HG03439 (cell line): ENCODE results near the gene BAG3.
"Not testable (repeated sequence)": the region's sequence is repeated elsewhere in the genome, so short reads cannot be mapped to it uniquely, and the experiment has no call there.

Source experiments
- ATAC-seq: cut with Tn5 transposase; IDR thresholded peaks from one replicate; pipeline ENCODE4 v1.9.1; 2021; ENCODE audit warnings: mild to moderate bottlenecking, moderate library complexity; ENCODE audit not compliant: unreplicated experiment

Gene BAG3

DNA sequence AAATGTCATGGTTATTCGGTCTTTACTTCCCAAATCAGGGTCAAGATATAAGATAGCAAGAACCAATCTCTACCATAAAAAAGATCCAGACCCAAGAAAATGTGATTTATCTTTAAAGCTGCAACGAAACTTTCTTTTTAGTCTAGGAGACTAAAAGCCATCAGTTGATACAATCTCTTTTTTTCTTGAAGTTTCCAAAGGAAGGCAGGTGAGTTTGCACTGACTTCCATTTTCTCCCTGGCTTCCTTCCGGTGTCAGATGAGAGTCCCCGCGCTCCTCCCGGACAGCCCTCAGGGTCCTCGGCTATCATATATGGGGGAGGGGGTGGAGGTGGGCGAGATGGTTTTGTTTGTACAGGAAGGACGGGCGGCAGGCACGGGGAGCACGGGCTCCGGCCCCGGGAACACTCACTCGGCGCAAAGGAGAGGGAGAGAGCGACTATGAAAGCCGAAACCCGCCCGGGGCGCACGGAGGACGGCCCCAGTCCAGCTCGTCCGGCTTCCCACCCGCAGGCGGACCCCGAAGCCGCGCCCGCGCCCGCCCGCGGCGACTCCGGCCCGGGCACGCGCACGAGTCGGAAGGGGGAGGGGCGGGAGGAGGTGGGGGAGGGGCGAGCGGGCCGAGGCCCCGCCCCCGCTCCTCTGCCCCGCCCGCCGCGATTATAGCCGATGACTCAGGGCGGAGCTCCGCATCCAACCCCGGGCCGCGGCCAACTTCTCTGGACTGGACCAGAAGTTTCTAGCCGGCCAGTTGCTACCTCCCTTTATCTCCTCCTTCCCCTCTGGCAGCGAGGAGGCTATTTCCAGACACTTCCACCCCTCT, at the start of gene BAG3:
Gene BAG3 (plus strand): TSS at position 689 of the 822 bp plus-strand sequence. CDS start 296 bp downstream, outside the sequence.
- ATAC-seq = peak; percentile 81

DNA sequence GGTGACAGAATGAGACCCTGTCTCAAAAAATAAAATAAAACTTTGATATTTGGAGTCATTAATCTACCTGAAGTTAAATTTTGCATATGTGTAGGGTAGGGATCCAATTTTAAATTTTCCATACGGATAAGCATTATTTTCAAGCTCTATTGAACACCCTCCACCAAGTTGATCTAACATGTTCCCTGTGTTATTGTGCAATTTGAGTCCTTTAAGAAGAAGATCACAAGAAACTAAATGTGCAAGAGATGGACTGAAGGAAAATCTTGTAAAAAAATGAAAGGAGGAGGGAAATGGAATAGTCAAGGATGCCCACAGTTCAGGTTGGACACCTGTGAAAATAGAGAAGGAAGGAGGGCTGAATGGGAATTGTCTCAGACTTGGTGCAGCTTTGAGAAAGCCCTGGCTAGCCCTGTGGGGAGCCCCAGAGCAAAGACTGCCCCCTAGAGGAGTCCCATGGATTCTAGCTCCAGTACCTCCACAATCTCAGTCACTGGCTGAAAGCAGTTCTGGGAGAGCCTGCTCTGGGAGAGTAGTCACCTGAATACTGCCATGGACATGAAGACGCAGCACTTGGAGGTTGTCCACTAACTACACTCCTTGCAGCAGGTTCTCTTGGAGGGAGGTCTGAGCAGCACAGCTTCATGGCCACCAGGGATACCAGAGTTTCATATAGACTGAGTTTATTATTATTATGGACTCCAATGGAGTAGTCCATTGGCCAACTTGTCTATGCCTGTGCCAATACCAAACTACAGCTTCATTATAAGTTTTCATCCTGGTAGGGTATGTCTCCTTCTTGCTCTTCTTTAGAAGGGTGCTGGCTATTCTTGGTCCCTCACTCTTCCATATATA, 48.7 kb upstream of the BAG3 start:
- ATAC-seq = no peak

DNA sequence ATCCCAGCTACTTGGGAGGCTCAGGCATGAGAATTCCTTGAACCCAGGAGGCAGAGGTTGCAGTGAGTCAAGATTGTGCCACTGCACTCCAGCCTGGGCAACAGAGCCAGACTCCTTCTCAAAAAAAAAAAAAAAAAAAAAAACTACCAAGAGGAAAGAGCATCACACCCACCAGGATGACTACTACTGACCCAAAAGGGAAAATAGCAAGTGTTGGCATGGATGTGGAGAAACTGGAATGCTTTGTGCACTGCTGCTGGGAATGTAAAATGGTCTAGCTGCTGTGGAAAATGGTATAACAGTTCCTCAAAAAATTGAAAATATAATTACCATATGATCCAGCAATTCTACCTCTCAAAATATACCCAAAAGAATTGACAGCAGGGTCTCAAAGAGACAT, 46.7 kb upstream of the BAG3 start:
- ATAC-seq = no peak

DNA sequence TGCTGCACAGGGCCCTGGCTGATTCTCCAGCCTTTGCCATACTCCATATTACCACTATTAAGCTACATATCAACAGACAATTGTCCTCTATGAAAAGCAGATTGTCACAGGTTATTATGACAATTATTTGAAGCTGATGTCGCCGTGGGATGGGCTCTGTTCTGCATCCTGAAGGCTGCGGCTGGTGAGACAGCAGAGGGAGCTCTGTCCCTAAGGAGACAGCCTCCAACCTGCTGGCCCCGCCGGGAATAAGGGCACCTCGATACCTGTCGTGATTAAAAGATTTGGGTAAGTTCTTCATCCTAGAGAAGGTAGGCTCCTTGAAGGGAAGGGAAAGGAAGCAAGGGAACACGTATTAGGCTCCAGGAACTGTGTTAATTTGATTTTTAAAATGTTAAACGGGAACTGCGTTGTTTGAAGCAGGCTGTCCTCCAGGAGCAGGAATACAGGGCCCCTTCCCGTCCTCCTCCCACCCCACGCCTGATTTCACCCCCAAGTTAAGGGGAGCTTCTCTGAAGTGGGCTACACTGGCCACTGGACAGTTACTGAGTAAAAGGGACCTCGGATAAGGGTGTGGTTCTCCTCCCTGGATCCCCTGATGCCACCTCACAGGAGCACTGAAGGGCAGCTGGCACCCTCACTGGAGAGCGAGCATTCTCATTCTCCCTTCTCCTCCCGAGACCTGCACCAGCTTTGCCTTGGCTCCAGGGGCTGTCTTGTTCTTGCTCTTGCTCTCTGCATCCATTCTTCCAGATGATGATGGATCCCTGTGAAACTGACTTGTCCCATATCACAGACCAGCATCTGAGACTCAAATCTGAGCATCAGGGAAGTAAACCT, 42.6 kb upstream of the BAG3 start:
- no peak for ATAC-seq

DNA sequence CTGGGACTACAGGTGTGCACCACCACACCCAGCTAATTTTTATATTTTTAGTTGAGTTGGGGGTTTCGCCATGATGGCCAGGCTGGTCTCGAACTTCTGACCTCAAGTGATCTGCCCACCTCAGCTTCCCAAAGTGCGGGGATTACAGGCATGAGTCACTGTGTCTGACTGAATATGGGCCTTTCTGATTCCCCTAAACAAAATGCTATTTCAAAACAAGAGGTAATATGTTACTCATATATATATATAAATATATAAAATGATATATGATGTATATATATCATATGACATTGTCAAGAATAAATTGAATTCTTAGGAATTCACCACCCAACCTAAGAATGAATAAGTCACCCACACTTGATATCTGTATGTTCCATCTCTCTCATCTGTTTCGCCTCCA, 41.7 kb upstream of the BAG3 start:
- ATAC-seq = no peak

DNA sequence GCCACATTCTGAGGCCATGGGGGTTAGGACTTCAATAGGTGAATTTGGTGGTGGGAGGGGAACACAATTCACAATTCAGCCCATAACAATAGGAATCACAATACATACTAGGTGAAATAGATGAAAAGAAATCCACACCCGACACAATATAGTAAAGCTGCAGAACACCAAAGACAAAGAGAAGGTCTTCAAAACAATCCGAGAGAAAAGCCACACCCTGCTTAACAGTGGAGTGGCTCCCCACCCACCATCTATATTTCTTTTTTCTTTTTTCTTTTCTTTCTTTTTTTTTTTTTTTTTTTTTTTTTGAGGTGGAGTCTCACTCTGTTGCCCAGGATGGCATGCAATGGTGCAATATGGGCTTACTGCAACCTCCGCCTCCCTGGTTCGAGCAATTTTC, 39.7 kb upstream of the BAG3 start:
- ATAC-seq = no peak

DNA sequence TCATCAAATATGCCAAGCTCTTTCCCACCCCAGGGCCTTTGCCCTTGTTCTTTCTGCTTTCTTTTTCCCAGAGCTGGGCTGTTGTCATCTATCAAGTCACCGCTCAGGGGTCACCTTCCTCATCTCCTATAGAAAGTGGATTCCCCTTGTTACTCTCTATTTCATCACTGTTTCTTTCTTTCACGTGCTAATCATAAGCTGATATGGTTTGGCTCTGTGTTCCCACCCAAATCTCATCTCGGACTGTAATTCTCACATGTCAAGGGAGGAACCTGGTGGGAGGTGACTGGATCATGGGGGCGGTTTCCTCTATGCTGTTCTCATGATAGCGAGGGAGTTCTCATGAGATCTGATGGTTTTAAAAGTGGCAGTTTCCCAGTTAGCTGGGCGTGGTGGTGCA, 37.4 kb upstream of the BAG3 start:
- ATAC-seq = no peak

DNA sequence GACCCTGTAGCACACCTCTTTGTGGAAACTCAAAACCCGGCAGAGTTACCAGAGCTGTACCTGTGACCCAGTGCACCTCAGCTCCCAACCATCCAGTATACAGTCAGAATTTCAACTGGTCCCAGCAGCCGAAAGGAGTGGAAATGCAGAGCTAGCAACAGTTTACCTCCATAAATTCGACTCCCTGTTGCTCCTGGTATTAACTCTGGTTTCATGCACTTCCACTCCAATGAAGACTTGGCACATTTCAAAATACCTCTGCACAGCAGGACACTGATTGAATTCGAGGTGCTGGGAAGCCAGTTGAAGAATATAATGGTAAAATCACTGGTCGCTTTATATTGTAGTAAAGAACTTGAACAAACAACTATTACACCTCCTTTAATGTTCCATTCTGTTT, 36.5 kb upstream of the BAG3 start:
- ATAC-seq = no peak

DNA sequence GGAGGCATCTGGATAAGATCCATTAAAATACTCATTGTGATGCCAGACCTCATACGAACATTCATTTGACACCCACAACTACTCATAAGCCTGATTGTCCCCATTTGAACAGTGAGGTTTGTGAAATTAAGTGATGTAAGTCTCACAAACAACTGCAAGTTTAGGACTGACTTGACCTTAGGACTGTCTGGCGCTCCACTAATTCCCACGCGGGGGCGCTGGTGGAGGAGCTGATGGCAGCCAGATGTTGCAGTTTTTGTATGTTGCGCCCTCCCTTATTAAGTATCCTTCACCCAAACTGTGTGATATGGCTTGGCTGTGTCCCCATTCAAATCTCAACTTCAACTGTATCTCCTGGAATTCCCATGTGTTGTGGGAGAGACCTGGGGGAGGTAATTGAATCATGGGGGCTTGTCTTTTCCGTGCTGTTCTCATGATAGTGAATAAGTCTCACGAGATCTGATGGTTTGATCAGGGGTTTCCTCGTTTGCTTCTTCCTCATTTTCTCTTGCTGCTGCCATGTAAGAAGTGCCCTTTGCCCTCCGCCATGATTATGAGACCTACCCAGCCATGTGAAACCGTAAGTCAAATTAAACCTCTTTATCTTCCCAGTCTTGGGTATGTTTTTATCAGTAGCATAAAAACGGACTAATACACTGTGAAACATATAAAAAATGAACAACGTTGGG, 34.2 kb upstream of the BAG3 start:
- ATAC-seq = no peak

DNA sequence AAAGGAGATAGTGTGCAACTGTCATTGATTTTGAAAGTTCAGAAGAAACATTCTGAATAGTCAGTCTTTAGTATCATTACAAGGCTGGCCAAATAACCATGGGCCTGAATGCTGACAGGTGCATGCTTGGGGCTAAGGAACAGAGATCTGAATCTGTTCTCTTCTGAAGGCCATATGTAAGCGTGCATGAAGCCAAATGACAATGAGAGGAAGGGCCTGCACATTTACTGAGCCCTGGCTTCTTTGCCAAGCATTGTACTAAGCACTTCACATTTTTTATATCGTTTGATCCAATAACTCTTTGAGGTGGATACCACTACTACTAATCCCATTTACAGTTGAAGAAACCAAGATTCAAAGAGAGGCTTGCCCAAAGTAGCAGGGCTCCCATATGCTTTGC, 32.0 kb upstream of the BAG3 start:
- ATAC-seq = no peak

DNA sequence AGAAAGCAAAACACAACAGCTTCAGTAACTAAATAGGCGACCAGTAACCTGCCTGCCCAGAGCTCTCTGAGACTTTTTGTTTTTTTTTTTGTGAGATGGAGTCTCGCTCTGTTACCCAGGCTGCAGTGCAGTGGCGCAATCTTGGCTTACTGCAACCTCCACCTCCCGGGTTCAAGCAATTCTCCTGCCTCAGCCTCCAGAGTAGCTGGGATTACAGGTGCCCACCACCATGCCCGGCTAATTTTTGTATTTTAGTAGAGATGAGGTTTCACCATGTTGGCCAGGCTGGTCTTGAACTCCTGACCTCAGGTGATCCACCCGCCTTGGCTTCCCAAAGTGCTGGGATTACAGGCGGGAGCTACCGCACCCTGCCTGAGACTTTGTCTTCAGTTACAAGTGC, 31.4 kb upstream of the BAG3 start:
- not testable (repeated sequence) for ATAC-seq

DNA sequence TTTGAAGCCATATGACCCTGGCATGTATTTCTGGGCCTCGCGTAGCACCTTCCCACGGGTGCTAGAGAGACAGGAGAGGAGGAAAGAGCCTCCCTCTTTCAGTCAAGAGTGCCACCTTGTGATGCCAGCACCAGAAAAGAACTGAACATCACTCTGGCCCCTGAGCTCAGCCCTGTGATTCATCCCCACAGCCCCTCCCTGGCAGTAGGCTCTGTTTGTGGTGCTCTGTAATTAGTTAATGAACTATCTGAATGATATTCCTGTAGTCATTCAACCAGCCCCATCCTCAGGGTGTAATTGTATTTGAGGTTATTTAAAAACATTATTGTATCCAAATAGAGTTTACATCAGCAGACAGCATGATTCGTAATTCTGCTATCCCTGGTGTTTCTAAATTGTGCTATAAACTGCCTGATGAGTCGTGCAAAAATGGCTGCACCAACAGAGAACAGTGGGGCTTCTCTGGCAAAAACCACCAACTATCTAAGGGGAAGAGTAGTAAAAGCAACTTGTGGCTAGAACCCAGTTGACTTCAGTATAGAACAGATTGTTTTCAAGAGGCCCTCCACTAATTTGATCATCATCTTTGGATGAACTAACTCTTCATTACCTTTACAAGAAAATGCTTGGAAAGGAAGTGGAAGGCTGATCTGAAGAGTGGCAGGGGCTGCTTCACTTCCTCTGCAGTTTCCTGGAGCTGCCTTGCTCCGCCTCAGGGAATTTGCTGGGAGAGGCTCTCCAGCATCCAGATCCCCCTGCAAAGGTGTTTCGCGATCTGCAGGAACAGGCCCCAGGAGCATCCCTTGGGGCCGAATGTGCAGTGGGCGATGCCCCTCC, 30.7 kb upstream of the BAG3 start:
- no peak for ATAC-seq

DNA sequence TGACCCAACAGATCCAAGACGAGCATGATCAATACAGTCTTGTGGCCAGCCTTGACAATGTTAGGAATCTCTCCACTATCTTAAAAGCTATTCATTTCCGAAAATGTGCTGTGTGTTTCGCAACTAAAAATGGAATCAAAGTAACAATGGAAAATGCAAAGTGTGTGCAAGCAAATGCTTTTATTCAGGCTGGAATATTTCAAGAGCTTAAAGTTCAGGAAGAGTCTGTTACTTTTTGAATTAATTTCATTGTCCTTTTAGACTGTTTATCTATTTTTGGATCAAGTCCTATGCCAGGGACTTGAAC, 30.1 kb upstream of the BAG3 start:
- no peak for ATAC-seq

DNA sequence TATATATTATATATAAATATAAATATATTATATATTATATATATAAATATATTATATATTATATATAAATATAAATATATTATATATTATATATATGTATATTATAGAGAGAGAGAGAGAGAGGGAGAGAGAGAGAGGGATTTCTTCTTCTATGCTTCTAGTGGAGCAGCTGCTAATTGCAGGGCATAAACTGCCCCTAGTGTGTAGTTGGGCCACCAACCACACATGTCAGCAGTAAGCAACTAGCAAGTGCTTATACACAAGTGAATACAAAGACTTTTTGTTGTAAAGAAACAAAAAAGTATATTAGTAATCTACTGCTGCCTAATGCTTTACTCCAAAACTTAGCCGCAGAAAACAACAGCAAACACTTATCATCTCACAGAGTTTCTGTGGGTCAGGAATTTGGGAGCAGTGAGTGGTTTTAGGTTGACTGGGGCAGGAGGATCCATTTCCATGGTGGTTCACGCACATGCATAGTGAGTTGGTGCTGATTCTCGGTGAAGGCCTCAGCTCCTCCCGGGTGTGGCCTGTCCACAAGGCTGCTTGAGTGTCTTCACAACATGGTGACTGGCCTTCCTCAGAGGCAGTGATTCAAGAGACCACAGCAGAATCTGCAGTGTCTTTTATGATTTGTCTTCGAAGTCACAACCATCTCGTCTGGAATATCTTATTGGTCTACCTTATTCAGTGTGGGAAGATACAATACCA, 25.5 kb upstream of the BAG3 start:
- no peak for ATAC-seq

DNA sequence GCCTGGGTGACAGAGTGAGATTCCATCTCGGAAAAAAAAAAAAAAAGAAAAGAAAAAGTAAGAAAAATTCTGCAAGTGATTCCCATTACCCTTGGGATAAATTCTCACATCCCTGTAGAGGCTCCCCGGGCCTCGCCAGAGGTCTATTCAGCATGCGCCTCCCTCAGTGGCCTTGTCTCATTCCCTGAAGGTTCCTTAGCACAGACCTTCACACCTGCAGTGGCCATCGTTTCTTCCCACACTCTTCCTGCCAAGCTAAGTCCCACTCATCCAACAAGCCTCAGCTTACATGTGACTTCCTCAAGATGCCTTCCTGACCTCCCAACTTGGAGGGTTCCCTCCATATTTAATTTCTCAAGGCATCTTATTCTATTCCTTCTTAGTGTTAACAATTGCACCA, 20.9 kb upstream of the BAG3 start:
- no peak for ATAC-seq

DNA sequence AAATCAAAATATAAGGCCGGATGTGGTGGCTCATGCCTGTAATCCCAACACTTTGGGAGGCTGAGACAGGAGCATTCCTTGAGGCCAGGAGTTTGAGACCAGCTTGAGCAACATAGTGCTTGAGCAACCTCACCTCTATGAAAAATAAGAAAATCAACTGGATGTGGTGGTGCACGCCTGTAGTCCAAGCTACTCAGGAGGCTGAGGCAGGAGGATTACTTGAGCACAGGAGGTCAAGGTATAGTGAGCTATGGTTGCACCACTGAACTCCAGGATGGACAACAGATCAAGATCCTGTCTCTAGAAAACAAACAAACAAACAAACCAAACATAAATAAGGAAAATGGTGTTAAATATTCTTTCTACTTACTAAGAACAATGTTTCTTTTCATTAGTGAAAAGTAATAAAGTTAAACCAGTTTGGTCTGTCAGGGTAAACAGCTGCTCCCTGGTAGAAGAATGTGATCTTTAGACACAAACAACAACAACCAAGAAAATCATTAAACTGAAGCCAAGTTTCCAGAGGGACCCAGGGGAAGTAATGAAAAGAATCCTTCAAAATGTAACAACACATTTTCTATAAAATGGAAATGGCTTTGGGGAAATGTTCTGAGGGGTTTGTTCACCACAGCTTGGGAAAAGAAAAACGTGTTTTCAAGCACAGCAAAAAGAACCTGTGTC, 17.5 kb upstream of the BAG3 start:
- ATAC-seq = no peak

DNA sequence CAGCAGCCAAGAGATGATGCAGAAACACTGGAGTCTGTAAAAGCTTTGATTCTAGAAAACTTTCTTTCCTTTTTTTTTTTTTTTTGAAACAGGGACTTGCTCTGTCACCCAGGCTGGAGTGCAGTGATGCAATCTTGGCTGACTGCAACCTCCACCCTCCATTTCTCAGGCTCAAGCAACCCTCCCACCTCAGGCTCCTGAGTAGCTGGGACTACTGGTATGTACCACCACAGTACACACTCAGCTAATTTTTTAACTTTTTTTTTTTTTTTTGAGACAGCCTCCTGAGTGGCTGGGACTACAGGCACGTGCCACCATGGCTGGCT, 17.0 kb upstream of the BAG3 start:
- ATAC-seq = no peak

DNA sequence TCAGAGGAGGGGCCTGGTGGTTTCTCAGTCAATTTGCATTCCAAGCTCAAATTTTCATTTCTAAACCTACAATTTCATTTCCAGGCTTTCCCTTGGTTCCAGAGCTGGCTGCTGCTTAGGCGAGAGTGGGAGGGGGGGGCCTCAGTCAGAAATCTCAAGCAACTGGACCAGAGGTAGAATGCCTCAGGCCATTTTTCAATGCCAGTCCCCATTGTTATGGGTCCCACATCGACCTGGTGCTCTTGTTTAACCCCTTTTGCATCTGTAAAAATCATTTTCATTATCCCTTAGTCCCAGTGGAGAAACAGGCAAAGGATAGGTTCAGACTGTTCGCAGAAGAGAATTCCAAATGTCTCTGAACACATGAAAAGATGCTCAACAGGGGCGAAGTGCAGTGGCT, 13.5 kb upstream of the BAG3 start:
- ATAC-seq = no peak

DNA sequence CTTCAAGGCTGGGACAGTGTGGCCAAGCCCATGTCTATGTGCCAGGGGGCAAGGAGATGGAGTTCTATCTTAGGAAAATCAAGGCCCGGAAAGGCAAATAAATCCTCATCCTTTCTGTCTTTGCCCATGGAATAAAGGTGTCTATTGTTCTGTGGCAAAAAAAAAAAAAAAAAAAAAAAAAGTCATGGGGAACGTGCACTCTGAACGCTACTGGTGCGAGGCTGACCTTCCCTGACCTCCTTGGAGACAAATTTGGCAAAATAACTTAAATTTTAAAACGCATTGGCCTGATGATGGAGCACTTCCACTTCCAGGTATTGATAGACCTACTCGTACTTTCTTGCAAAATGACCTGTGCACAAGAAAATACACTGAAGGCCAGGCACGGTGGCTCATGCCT, 12.2 kb upstream of the BAG3 start:
- ATAC-seq = no peak
